OCI-LY7 (cell line): Measurements from ENCODE around the gene ZNF101. TPM values are rescaled to one million over a fixed set of nuclear protein-coding genes. Genes with fewer than 3 reads are reported as not detected.

Experiments used
- BruUV-seq: library from RNA; stranded (reverse); fragments of 400-500 nt; replicated peaks from 2 replicates; lab custom pipeline; 2021; lab: Mats Ljungman, UMichigan
- CTCF ChIA-PET: fragments of 300-600 bp; sonication (Branson Sonifier 250); formaldehyde crosslinking; loops from one replicate; lab custom pipeline; 2022; ENCODE audit warnings: antibody characterized with exemption; ENCODE audit not compliant: unreplicated experiment; lab: Charles Lee
- POLR2A ChIA-PET: fragments of 300-600 bp; sonication (Branson Sonifier 250); formaldehyde crosslinking; loops from one replicate; lab custom pipeline; 2022; ENCODE audit warnings: antibody characterized with exemption; lab: Charles Lee
- DNase-seq: peaks from one replicate; pipeline ENCODE4 v3.0.0-alpha.2; 2015; ENCODE audit warnings: low spot score
- H2AFZ ChIP-seq: fragments of 200-600 bp; sonication (generic), shearing (Covaris generic); 2 replicates; pipeline ENCODE4 v1.6.1; 2014; ENCODE audit warnings: mild to moderate bottlenecking, antibody characterized with exemption, low read length, moderate library complexity
- H3K27ac ChIP-seq: fragments of 200-600 bp; sonication (generic); 2 replicates; pipeline ENCODE4 v1.5.1; 2014; ENCODE audit warnings: mixed run types, low read depth, mild to moderate bottlenecking, moderate library complexity, low read length, inconsistent platforms; ENCODE audit not compliant: poor library complexity, severe bottlenecking
- H3K36me3 ChIP-seq: fragments of 200-600 bp; sonication (generic); 2 replicates; pipeline ENCODE4 v1.6.1; 2014; ENCODE audit warnings: mild to moderate bottlenecking, antibody characterized with exemption, low read length, moderate library complexity, mixed read lengths; ENCODE audit not compliant: insufficient read depth
- H3K4me1 ChIP-seq: fragments of 200-600 bp; sonication (generic); 2 replicates; pipeline ENCODE4 v1.5.1; 2014; ENCODE audit warnings: mild to moderate bottlenecking, low read length; ENCODE audit not compliant: insufficient read depth, poor library complexity, severe bottlenecking
- H3K4me2 ChIP-seq: fragments of 200-600 bp; sonication (generic); 2 replicates; pipeline ENCODE4 v1.6.1; 2014; ENCODE audit warnings: mild to moderate bottlenecking, low read length
- H3K4me3 ChIP-seq: fragments of 200-600 bp; sonication (generic); 2 replicates; pipeline ENCODE4 v1.5.1; 2014; ENCODE audit warnings: mild to moderate bottlenecking, low read depth, low read length; ENCODE audit not compliant: poor library complexity, severe bottlenecking
- H3K79me2 ChIP-seq: fragments of 200-600 bp; sonication (generic); 2 replicates; pipeline ENCODE4 v1.6.1; 2016; ENCODE audit warnings: low read depth, mild to moderate bottlenecking, low read length, moderate library complexity, mixed read lengths; ENCODE audit not compliant: insufficient read depth
- H3K9me2 ChIP-seq: fragments of 200-600 bp; sonication (generic); 2 replicates; pipeline ENCODE4 v1.6.1; 2016; ENCODE audit warnings: mild to moderate bottlenecking, low read length, mixed read lengths; ENCODE audit not compliant: insufficient read depth
- H3K9me3 ChIP-seq: fragments of 200-600 bp; sonication (generic); 2 replicates; pipeline ENCODE4 v1.6.1; 2014; ENCODE audit warnings: mild to moderate bottlenecking, mixed run types, low read length, mixed read lengths
- H4K20me1 ChIP-seq: fragments of 200-600 bp; sonication (generic); 2 replicates; pipeline ENCODE4 v1.6.1; 2014; ENCODE audit warnings: mild to moderate bottlenecking, antibody characterized with exemption, low read length, moderate library complexity, mixed read lengths; ENCODE audit not compliant: insufficient read depth
- CTCF ChIP-seq: fragments of 200-600 bp; sonication (generic); conservative IDR thresholded peaks from 2 replicates; pipeline ENCODE4 v1.5.1; 2014; ENCODE audit warnings: mild to moderate bottlenecking, antibody characterized with exemption, low read length, moderate library complexity, mixed read lengths
- EZH2phosphoT487 ChIP-seq: fragments of 200-600 bp; sonication (generic); IDR thresholded peaks from 2 replicates; pipeline ENCODE4 v1.6.1; 2018; ENCODE audit warnings: low read depth, borderline replicate concordance, mild to moderate bottlenecking, mixed run types, antibody characterized with exemption, low read length, moderate library complexity, mixed read lengths
- intact Hi-C: fragments of 100-400 bp; cut with micrococcal nuclease; formaldehyde crosslinking; loops from one replicate; pipeline ENCODE4 v1.10.0; 2022; ENCODE audit not compliant: unreplicated experiment
- total RNA-seq, 2 experiments: library from RNA; depleted of rRNA in 1 of 2; stranded (reverse); fragments of >200 nt in 1 of 2; shearing (Covaris generic) in 1 of 2; gene quantifications; 2 replicates each; pipeline ENCODE4 v1.2.3, GENCODE V29; 2014 to 2022

The ZNF101 gene
- total RNA-seq, 2 experiments from 2014 or later, result 66.6 to 83.8 TPM

- TF ChIP-seq CTCF (no peak), EZH2phosphoT487 (no peak)
- Histone ChIP-seq H3K79me2 (peaks cover 16% of the 10 kb centered on the region; the same call in 1 of the 2 replicates), H3K9me2 (no peaks in the 10 kb centered on the region), H3K4me3 (no peak overlapping the region), H3K9me3 (no peaks in the 10 kb centered on the region), H3K4me2 (no peak overlapping the region), H4K20me1 (no peaks in the 10 kb centered on the region), H3K36me3 (peaks cover 63% of the 10 kb centered on the region), H3K4me1 (peaks cover 21% of the 10 kb centered on the region), H2AFZ (no peak overlapping the region), H3K27ac (no peak overlapping the region)
- ChIA-PET CTCF (no interaction called here), POLR2A (no interaction called here)
- BruUV-seq, result no TSS peak
- DNase-seq, result no peak
- intact Hi-C loops, result no loop called here
These were observed 23.3 kb upstream of the ZNF101 start for GRCh38 chr19:19645233-19645870.

GRCh38 chr19:19647037-19647835, 21.4 kb upstream of the ZNF101 start:
- H4K20me1 ChIP-seq, result no peaks in the 10 kb centered on the region
- H2AFZ ChIP-seq, result no peak overlapping the region
- H3K4me2 ChIP-seq, result no peak overlapping the region
- intact Hi-C loops, result no loop called here
- no peak for TF ChIP-seq EZH2phosphoT487
- TF ChIP-seq CTCF, result no peak
- H3K9me3 ChIP-seq, result no peaks in the 10 kb centered on the region
- H3K27ac ChIP-seq, result no peak overlapping the region
- H3K9me2 ChIP-seq, result no peaks in the 10 kb centered on the region
- peaks cover 74% of the 10 kb centered on the region for H3K36me3 ChIP-seq
- POLR2A ChIA-PET, result no interaction called here
- no peak for DNase-seq
- no peak overlapping the region for H3K4me3 ChIP-seq
- no TSS peak for BruUV-seq
- CTCF ChIA-PET, result no interaction called here
- H3K79me2 ChIP-seq, result peaks cover 9% of the 10 kb centered on the region; the same call in 1 of the 2 replicates
- peaks cover 14% of the 10 kb centered on the region for H3K4me1 ChIP-seq

GRCh38 chr19:19649155-19649554, 19.5 kb upstream of the ZNF101 start:
- intact Hi-C loops, result no loop called here
- POLR2A ChIA-PET, result no interaction called here
- no TSS peak for BruUV-seq

More at GRCh38 chr19:19649155-19649554, 19.5 kb upstream of the ZNF101 start:
- H3K27ac ChIP-seq, result no peak overlapping the region
- no peaks in the 10 kb centered on the region for H3K79me2 ChIP-seq
- peaks cover 3% of the 10 kb centered on the region for H3K4me1 ChIP-seq
- DNase-seq, result no peak
- no peaks in the 10 kb centered on the region for H3K9me3 ChIP-seq
- CTCF ChIA-PET, result no interaction called here
- H2AFZ ChIP-seq, result no peak overlapping the region
- H3K36me3 ChIP-seq, result peaks cover 91% of the 10 kb centered on the region
- H3K9me2 ChIP-seq, result no peaks in the 10 kb centered on the region
- no peak overlapping the region for H3K4me3 ChIP-seq
- no peaks in the 10 kb centered on the region for H4K20me1 ChIP-seq
- no peak overlapping the region for H3K4me2 ChIP-seq
- TF ChIP-seq EZH2phosphoT487, result no peak
- TF ChIP-seq CTCF, result no peak
